Measurements from ENCODE around the gene RETREG1.

The RETREG1 gene

DNA sequence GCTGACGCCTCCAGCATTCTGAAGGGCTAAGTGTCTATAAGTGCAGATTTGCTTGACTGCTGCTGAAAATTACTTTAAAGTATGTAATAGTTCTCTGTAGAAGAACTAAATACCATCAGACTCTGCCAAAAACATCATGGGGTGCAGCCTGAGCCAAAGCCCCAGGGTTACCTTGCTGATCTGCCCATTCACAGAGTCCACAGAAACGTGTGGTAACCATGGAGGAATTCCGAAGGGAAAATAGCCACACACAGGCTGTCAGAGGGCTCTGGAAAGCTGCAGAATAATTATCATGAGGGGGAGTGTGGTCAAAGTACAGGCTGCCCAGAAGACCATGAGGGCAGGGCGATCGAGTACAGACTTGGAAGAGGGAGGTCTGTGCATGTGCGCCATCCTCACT lies 36.4 kb downstream of the RETREG1 start:
- DNase-seq = no peak

- DNase-seq = peak; percentile 56 to 85
These were observed 37.5 kb downstream of the RETREG1 start for GRCh38 chr5:16579142-16579847.

GRCh38 chr5:16578474-16578883 lies 38.3 kb downstream of the RETREG1 start:
- DNase-seq = peak; percentile 92 to 98

DNA sequence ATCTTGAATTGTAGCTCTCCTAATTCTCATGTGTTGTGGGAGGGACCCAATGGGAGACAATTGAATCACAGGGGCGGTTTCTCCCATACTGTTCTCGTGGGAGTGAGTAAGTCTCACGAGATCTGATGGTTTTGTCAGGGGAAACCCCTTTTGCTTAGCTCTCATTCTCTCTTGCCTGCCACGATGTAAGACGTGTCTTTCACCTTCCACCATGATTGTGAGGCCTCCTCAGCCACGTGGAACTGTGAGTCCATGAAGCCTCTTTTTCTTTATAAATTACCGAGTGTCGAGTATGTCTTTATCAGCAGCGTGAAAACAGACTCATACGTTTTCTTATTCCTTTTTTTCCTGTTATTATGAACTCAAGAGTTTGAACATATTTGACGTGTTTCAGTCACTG lies 39.1 kb downstream of the RETREG1 start:
- DNase-seq = no peak

- peak in 1 of 2 experiments; percentile 37 for DNase-seq
These were observed 41.7 kb downstream of the RETREG1 start for GRCh38 chr5:16574789-16575721.

GRCh38 chr5:16573401-16573800 lies 43.4 kb downstream of the RETREG1 start:
- DNase-seq = peak in 1 of 2 experiments; percentile 50

GRCh38 chr5:16572289-16573015 lies 44.3 kb downstream of the RETREG1 start:
- DNase-seq = no peak

DNA sequence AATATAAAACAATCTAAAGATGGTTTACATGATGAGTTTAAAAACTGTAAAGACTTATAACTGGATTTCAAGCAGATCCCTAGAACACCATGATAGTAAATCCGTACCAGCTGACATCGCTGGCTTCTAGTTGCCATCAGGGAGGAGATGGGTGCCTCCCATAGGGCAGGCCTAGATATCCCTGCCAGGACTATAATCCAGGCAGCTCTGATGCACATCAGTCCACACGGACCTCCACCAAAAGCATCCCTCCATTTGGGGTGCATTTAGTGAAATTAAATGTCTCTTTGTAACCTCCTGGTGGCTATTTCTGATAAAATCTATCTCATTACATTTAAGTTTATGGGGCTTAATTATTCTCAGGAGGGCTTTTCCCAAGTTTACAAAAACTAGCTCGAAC lies 45.8 kb downstream of the RETREG1 start:
- DNase-seq = no peak

DNA sequence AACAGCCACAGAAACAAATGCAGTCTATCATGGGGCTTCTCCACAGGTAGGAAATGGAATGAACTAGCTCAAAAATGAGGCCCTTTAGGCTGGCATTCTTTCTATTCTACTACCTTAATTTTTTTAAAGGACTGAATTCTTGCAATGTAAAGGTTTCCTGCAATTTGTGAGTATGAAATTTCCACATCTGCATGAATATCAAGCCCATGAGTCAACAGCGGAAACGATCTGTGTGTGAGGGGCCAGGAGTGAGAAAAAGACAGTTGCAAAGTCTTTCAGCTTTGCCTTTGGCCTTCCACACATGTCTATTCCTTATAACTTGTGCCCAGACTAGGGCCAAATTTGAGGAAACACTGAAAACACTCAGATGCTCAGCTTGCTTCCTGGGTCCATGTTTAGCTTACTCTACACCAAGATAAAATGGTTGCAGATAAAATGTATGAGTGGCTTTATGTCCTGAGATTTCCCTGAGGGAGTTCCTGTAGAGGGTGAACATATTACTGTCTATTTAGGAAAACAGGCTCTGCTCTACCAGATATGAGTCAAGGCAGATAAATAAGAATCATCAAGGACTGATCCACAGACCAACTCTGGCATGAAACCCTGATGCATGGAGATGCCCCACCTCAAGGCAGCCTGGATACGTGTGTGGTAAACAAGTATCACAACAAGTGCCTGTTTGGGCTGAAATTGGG lies 46.5 kb downstream of the RETREG1 start:
- DNase-seq = no peak

GRCh38 chr5:16568875-16569580 lies 47.8 kb downstream of the RETREG1 start:
- peak; percentile 93 to 99 for DNase-seq

GRCh38 chr5:16567365-16567764 lies 49.4 kb downstream of the RETREG1 start:
- DNase-seq = no peak

DNA sequence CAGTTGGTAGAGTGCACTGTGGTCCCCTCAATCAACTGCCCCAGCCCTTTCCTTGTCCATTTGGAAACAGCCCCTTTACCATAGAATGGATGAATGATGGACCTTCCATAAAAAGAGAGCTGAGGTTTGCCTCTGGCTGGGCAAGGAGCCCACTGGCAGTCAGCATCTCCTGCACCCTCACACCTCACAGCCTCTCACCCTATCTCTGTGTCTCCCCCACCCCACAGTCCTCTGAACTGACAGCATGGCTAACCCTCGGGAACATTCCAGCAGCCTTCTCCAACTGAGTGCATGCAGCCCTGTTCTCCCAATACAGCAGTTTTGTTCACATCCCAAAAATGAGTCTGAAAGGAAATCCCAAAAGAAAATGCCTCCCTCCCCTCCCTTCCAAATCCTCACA lies 51.7 kb downstream of the RETREG1 start:
- DNase-seq = no peak

DNA sequence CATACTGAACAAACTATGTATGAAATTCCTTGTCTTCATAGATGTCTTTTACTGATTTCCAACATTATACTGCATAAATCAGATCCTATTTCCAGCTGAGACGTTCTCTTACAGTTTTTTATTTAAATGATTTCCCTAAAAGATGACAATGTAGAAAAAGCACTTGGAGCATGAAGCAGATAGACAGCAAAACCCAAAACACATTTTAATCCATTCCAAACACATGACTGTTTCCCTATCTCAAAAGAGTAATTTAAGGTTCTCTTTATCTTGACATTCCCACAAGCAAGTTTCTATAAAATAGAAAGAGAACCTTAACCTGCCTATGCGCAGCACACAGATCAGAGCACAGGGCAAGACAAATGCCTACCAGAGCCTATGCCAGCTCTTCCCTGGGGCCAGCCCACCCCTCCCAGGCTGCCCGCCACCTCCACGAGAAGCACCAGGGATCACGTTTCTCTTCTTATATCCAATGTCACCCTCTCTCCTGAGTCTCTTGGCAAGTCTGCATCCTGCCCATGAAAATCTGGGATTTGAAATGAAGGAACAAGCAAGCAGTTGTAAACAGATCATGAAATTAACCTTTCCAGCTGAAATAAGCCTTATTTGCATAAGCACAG lies 52.4 kb downstream of the RETREG1 start:
- peak in 1 of 2 experiments; percentile 44 for DNase-seq

DNA sequence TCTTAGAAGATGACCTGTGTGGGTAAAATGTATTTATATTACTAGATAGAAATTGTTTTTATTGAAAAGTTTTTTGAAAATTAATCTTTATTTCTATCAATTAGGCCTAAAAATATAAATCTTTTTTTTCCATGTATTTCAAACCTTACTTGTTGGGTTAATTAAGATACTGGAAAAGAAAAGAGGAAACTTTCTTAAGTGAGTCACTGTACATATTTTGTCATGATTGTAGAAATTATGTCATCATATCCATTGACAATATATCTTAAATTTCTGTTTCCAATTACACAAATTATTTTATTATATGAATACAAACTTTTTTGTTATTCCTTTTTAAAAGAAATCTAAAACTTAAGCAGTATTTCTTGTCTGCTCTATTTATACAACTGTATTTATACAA lies 53.1 kb downstream of the RETREG1 start:
- DNase-seq = no peak

DNA sequence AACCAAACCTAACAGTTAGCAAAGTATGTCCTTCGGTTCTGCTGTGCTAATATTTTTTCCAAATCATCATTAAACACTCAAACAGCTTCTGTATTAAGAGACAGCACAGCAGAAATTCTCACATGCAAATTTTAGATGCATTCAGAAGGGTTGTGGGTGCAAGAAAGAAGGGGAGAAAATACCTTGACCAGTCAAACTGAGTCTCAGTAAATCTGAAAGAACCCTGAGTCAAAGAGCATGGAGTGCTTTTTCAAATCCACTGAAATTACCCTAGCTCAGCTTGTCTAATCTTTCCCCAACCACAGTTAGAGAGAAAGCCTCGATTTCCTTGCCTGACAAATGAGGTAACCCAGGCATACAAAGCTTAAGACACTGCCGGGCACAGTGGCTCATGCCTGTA lies 55.1 kb downstream of the RETREG1 start:
- no peak for DNase-seq

DNA sequence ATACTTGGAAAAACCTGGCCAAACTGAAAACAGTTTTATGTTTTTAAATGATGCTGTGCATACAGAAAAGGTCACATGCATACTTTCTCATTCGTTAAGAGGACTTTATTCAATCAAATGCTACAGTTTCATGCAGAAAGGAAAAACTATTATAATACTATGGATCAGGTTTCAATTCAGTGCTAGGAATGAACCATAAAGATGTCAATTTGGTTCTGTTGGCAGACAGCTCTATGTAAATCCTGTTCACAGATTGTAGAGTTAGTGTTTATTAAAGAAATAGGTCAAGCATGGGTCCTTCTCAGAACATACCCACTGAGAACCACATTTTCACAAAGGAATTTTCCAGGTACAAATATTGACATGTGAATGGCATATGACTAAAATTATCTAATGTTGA lies 57.1 kb downstream of the RETREG1 start:
- peak in 1 of 2 experiments; percentile 59 for DNase-seq

GRCh38 chr5:16558984-16559629 lies 57.7 kb downstream of the RETREG1 start:
- no peak for DNase-seq

DNA sequence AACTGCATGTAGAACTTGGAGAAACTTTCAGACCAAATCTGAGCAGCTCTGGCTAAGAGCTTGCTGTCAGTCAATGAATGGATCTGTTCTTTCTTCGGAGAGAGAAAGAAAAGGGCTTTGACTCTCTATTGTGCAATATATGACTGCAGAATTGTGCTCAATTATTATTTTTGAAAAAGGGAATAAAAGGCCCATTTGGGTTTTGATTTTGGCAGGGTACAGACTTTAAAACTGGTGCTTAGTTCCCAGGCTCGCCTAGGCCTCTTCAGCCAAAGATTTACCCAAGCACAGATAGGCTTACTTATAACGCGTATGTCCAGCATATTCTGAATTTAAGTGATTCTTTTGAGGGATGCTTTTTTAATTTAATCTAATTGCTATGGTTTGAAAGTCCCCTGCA lies 59.3 kb downstream of the RETREG1 start:
- DNase-seq = no peak

DNA sequence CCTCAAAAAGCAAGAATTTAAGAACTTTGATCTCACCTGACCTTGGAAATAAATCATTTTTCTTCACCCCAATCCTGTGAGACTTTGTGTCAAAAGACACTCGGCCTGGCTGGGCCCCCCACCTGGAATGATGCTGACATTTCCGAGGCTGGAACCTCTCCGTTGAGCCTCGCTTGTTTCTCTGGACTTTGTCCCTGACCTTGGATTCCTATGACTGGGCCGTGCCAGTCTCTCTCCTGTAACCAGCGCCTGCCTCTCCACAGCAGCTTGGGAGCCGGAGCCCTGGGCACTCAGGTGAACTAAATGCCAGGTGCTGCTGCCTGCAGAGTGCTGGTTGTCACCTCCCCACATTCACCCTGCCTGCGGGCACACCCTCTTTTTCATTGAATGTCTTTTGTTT lies 62.7 kb downstream of the RETREG1 start:
- peak in 1 of 2 experiments; percentile 35 for DNase-seq

DNA sequence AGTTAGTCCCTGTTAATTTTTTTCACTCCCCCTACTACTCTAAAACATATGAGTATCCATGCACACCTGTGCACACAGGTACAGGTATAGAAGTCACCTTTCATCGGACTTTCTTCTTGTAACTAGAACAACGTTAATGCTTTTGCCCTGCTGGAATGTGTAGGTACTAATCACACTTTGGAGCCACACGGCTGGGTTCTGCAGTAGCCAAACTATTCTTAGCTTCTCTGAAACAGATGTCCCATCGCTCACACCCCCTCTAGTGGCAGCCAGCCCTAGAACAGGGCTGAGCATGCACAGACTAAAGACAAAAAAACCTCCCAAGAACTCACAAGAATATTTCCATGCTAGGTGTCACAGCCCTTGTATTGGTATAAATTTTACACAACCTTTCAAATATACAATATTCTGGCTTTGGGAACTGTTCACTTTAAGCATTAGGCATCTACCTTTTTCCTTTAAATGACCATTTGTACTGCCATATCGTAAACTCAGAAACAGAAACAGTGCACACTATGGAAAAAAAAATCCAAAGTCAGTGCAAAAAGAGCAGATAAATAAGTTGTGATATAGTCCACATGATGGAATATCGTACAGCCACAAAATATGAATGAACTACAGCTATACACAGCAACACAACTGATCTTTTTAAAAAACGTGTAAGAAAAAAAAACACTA lies 64.0 kb downstream of the RETREG1 start:
- DNase-seq = peak; percentile 70 to 79
